HG03521 (cell line): Measurements from ENCODE around the gene NSD1.
"Not testable (repeated sequence)": the region's sequence is repeated elsewhere in the genome, so short reads cannot be mapped to it uniquely, and the experiment has no call there.

Source experiments
- ATAC-seq: cut with Tn5 transposase; IDR thresholded peaks from one replicate; pipeline ENCODE4 v1.9.1; 2021; ENCODE audit warnings: mild to moderate bottlenecking, moderate library complexity; ENCODE audit not compliant: unreplicated experiment

Gene NSD1

DNA sequence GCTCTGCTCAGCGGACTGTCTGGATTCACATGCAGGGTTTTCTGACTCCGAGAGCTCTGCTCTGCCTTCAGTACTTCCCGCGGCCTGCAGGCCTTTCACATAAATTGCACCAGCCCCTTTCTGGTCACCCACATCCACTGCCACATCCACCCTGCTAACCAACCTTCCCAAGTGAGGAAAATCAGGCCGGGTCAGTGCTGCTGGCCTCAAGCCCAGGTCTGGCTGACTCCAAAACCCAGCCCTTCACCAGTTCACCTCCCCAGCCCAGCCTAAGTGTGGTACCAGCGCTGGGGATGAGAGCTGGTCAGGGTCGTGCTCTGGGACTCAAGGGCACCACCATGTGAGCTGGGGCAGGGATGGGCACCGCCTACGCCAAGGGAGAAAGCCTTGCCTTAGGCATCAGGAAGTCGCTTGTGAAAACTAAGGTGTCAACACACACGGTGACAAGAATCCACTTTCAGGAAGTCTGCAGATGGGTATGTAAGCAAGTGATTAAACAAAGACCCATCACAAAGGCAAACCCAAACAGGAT, 205.6 kb downstream of the NSD1 start:
- ATAC-seq: no peak

DNA sequence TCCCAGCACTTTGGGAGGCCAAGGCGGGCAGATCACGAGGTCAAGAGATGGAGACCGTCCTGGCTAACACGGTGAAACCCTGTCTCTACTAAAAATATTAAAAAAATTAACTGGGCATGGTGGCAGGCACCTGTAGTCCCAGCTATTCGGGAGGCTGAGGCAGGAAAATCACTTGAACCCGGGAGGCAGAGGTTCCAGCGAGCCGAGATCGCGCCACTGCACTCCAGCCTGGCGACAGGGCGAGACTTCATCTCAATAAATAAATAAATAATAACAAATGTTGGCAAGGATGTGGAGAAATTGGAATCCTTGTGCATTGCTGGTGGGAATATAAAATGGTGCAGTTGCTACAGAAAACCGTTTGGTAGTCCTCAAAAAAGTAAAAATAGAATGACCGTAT, 209.4 kb downstream of the NSD1 start:
- not testable (repeated sequence) for ATAC-seq

DNA sequence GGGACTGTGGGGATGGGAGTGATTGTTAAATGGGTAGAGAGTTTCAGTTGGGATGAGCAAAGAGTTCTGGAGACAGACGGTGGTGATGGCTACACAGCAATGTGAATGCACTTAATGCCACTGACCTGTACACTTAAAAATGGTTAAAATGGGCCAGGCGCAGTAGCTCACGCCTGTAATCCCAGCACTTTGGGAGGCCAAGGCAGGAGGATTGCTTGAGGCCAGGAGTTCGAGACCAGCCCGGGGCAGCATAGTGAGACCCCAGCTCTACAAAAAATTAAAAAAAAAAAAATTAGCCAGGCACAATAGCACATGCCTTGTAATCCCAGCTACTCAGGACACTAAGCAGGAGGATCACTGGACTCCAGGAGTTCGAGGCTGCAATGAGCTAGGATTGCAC, 210.2 kb downstream of the NSD1 start:
- no peak for ATAC-seq

DNA sequence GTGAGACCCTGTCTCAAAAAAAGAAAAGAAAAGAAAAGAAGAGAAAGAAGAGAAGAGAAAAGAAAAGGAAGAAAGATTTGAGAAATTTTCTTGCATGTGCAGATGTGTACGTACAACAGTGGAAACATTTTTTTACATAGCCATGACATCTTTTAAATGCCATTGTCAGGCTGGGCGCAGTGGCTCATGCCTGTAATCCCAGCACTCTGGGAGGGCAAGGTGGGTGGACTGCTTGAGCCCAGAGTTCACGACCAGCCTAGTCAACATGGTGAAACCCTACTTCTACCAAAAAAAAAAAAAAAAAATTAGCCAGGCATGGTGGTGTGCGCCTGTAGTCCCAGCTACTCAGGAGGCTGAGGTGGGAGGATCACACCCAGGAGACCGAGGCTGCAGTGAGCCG, 211.3 kb downstream of the NSD1 start:
- no peak for ATAC-seq

DNA sequence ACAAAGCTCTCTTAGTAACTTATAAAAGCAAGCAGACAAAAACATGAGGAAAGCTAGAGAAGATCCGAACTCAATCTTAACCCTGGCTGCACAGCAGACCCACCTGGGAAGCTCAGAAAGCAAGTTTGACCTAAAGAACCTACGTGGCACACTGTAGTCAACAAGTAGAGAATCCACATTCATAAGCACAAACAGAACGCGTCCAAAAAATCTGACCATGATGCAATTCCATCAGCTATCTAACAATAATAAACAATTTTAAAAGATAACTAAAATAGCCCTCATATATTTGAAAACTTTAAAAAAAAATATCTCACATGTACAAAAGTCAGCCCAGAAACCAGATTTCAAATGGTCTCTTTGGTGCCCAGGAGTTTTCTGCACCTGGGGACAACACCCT, 213.2 kb downstream of the NSD1 start:
- ATAC-seq: no peak

DNA sequence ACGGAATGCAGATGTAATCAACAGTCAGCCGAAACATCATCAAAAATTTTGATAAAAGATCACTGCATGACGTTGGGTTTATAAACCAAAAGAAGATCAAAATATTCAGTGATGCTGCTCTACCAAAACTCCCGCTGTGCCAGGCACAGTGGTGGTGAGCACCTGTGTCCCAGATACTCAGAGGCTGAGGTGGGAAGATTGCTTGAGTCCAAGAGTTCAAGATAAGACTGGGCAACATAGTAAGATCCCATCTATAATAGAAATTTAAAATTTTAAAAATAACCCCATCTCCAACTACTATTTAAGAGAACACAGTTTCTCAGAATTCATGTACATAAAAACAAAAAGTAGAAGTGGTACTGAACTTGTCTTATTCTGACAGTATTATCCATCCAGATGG, 214.1 kb downstream of the NSD1 start:
- ATAC-seq: no peak

DNA sequence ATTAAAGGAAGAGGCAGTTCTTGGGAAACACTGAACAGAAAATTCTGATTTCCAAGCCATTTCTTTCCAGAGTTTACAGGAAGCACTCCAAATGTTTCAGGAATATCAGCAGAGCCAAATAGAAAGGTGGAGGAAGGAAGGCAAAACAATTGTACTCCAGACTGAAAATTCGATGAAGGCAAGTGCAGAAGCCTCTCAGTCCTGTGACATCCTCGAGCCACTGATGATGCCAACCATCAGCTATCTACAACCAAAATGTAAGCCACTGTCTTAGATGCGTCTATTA, 215.7 kb downstream of the NSD1 start:
- ATAC-seq: no peak

DNA sequence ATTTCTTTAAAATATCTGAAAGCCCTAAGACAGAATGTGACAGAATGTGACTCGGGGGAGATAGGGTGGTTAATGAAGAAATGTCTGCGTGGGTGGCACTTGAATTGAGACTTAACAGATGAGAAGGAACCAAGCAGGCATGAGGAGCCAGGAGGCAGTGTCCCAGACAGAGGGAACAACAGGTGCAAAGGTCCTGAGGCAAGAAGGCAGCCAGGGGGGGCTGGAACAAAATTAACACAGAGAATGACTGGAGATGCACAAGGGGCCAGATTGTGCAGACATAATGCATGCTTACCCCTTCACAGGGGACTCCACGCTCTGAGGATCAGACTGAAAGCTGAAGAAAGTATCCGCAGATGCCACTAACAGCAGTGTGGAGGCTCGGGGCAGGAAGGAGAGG, 216.2 kb downstream of the NSD1 start:
- ATAC-seq: no peak
